Fibroblast of skin of right biceps (primary cell): ENCODE measurements around the gene USH1G.

Experiments
- DNase-seq: peaks from one replicate; pipeline ENCODE4 v3.0.0-alpha.2; 2013

The USH1G gene

GRCh38 chr17:74900208-74900607 is 22.8 kb downstream of the USH1G start:
- no peak for DNase-seq

DNA sequence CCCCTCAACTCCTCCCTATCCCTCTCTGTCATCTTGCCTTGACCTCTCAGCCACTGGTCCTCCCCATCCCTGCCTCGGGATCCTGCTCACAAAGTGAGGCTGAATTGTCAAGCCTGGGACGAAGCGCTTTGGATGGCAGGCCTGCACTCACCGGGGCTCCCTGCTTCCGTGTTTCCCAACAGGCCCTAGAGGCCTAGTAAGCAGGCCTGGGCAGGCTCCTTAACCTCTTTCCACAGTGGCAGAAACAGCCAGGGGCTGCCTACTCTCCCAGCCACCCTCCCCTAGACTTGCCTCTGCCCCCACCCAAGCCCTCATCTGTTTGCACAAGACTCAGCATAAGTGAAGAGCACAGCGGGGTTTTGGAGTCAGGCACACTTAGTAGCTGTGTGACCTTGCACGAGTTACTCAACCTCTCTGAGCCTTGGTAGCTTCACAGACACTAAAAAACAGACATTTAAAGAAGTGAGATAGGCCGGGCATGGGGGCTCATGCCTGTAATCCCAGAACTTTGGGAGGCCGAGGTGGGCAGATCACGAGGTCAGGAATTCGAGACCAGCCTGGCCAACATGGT is 24.6 kb downstream of the USH1G start:
- no peak for DNase-seq

DNA sequence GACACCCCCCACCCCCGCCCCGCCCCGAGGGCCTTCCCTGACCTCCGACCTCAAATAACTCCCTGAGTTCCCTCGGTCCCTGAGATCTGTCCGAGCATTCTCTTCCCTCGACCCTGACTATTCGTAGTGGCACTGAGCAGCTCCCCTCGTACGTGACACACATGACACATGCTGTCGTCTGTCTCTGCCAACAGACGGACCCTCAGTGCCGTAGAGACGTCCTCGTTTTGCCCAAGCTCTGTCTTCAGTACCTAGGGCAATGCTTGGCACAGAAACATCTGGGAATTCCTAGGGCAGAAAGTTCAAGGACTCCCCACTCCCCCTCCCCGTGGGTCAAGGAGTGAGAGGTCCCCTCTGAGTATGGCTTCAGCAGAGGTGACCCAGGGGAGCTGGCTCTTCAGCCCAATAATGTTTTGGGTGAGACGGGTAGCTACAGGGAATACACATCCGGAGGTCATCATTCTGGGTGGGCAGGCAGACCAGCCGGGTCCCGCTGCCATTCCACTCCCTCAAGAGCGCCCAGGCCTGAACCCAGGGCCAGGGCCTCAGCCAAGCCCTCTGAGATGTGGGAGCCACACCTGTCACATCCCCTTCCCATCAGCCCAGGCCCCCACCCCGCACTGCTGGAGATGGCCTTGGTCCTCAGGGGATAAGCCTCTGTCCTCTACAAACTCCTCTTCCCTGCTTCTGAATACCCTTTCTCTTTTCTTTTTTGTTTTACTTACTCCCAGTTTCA is 29.0 kb downstream of the USH1G start:
- DNase-seq, result no peak

GRCh38 chr17:74892974-74893911 is 29.8 kb downstream of the USH1G start, which contains the start of gene FADS6:
Gene FADS6 (minus strand): TSS chr17:74893633. CDS start chr17:74893595, 38 bp downstream.
- DNase-seq, result no peak

- DNase-seq, result no peak
Observed at GRCh38 chr17:74892013-74892841, 30.8 kb downstream of the USH1G start.

DNA sequence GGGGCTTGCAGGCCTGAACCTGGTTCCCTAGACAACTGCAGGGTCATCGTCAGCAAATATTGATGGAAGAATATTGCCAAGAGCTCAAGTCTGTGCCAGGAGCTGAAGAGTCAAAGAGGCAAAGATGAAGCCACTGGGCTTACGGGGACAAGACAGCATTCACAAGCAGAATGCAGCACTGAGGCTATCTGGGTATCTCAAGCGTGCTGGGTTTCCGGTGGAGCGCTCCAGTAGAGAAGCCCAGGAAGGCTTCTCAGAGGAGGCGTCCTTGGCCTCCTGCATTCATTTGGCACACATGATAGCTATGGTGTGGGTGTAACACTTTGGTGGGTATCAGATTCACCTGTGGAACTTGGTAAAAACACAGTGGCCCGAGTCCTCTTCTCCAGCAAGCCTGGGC is 32.5 kb downstream of the USH1G start:
- no peak for DNase-seq

DNA sequence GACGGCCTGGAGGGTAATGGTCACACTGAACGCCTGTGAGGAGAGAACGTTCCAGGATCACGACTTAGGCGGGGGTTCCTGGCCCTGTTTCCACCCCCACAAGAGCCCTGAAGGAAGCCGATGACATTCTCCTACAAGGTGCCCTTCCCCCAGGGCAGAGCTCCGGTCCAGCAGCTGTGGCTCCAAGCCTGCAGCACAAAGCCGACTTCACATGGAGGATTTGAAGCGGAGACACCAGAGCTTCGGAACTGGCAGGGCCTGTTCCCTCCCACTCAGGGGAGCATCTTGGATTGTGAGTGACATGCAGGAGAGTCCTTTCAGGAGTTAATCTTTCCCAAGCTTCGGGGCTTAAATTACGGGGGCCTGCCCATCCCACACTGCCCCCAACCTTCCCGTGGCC is 34.6 kb downstream of the USH1G start:
- DNase-seq, result no peak

GRCh38 chr17:74883241-74883745 is 39.8 kb downstream of the USH1G start:
- DNase-seq, result peak; percentile 19

- DNase-seq, result no peak
Observed at GRCh38 chr17:74882517-74883240, 40.4 kb downstream of the USH1G start.

GRCh38 chr17:74881073-74881472 is 42.0 kb downstream of the USH1G start:
- no peak for DNase-seq

DNA sequence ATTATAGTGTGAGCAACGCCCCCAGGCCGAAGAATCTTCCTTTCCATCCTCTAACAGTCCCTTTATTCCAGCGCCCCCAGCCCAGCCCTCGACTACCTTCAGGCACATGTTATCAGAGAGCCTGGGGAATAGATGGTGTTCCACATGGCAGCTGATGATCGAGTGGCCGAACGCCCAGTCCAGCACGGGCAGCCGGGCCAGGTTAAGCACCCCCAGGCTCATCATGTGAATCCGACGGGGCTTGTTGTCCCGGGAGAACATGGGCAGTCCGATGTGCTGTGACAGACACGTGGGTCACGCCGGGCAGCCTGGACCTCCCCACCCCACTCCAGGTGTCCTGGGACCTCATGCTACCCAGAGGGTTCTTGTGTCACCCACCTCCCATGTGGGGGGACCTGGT is 43.7 kb downstream of the USH1G start:
- DNase-seq, result no peak

DNA sequence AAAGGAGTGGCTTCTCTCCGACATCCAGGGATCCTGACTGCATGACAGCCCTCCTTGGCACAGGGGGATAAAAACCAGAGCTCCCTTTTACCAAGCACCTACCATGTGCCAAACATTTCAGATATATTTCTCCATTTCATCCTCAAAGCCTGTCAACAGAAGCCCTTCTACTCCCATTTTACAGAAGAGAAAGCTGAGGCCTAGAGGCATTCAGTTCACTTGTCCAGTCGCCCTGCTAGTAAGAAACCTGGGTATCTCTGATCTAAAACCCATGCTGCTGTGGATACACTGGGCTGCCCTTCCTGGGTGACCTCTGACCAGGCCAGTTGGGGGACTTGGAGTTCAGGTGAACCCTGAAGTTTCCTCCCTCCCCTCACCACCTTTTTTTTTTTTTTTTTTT is 44.4 kb downstream of the USH1G start:
- no peak for DNase-seq

- DNase-seq, result peak; percentile 8
Observed at GRCh38 chr17:74877592-74878548, 45.2 kb downstream of the USH1G start.

DNA sequence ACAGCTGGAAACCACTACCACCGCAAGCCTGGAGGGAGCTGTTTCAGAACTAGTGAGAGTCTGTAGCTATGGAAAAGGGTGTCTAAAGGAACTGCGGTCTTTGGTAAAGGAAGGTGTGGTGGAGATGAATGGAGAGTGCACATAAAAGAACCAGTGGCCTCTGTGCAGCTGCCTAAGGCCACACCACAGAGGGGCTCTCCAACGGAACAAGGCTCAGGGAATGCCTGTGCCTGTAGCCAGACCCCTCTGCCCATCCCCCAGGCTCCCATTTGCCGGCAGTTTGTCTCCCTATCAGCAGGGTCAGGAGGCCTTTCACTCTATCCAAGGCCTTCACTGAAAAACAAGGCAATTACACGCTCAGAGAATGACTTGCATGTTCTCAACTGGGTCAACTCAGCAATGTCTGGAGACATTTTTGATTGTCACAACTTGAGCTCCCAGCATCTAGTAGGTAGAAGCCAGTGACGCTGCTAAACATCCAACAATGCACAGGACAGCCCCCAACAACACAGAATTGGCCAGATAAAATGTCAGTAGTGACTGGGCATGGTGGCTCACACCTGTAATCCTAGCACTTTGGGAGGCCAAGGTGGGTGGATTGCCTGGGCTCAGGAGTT is 47.0 kb downstream of the USH1G start:
- DNase-seq, result no peak

DNA sequence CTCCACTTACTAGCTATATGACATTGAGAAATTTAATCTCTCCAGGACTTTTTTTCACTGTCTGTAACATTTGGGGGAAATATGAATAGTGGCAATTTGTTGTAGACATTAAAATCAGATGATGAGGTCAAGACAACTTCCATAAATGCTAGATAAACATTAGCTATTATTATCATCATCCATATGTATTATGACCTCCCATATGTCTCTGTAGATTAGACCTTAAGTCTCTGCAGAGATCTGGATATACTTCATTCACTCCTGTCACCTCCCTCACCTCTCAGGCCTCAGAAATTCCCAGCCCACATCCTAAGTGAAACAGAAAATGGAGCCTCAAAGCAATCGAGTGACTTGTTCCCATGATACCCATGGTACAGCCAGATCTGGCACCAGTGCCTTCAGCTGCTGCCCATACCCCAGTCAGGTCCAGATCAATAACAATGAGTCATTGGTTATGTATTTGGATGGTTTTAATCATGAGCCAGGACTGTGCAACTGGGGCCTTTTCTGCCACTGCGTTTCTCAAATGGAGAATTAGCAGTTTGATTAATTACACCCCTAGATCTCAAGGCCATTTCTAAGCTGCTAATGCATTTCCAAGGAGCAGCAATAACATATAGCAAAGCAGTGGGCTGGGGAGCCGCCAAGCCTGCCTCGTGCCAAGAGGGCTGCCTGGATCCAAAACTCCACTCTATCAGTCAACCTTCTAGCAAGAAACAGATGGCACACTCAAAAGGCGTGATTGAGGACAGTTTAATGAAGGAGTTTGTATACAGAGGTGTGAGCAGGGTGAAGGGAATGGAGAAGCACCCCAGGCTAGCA is 47.7 kb downstream of the USH1G start:
- DNase-seq, result no peak

DNA sequence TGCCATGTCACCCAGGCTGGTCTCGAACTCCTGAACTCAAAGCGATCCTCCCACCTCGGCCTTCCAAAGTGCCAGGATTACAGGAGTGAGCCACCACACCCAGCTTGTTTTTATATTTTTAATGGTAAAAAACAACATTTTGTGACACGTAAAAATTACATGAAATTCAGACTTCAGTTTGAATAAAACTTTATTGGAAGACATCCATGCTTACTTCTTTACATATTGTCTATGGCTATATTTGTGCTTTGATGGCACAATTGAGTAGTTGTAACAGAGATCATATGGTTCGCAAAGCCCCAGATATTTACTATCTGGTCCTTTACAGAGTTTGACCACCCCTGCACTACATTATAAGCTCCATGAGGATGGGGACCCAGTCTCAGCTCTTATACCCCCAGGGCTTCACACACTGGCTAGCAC is 48.4 kb downstream of the USH1G start:
- no peak for DNase-seq

- no peak for DNase-seq
Observed at GRCh38 chr17:74873874-74874614, 49.0 kb downstream of the USH1G start.
